Kidney epithelial cell (primary cell): Measurements from ENCODE around the gene PTPRT. TPM values are rescaled to one million over a fixed set of nuclear protein-coding genes. Genes with fewer than 3 reads are reported as not detected.

Experiments
- DNase-seq: peaks from one replicate; pipeline ENCODE4 v3.0.0-alpha.2; 2010; ENCODE audit warnings: low read depth
- H3K27me3 ChIP-seq: 2 replicates; pipeline ENCODE4 v1.6.0; 2011; ENCODE audit warnings: low read length; ENCODE audit not compliant: control insufficient read depth, insufficient read depth
- H3K36me3 ChIP-seq: 2 replicates; pipeline ENCODE4 v1.5.1; 2011; ENCODE audit warnings: low read length; ENCODE audit not compliant: control insufficient read depth, insufficient read depth
- H3K4me3 ChIP-seq: 2 replicates; pipeline ENCODE4 v1.5.1; 2011; ENCODE audit warnings: low read depth, mild to moderate bottlenecking, control low read depth, low read length
- total RNA-seq: library from RNA; depleted of rRNA; stranded (reverse); fragments of >200 nt; gene quantifications from 2 replicates; pipeline ENCODE4 v1.2.3, GENCODE V29; 2015
- TF ChIP-seq, protein P1 (sequence below): IDR thresholded peaks from 2 replicates; pipeline ENCODE4 v1.5.1; 2011; ENCODE audit warnings: mild to moderate bottlenecking, moderate library complexity, low read length, control low read depth, inconsistent platforms; ENCODE audit not compliant: insufficient read depth, poor library complexity, severe bottlenecking

The PTPRT gene
- total RNA-seq, 1 donor from 2014 or later: 0.25 TPM

GRCh38 chr20:42183147-42183546 lies 1006.6 kb downstream of the PTPRT start:
- DNase-seq: no peak
- no peak overlapping the region for H3K4me3 ChIP-seq
- TF ChIP-seq, protein P1, sequence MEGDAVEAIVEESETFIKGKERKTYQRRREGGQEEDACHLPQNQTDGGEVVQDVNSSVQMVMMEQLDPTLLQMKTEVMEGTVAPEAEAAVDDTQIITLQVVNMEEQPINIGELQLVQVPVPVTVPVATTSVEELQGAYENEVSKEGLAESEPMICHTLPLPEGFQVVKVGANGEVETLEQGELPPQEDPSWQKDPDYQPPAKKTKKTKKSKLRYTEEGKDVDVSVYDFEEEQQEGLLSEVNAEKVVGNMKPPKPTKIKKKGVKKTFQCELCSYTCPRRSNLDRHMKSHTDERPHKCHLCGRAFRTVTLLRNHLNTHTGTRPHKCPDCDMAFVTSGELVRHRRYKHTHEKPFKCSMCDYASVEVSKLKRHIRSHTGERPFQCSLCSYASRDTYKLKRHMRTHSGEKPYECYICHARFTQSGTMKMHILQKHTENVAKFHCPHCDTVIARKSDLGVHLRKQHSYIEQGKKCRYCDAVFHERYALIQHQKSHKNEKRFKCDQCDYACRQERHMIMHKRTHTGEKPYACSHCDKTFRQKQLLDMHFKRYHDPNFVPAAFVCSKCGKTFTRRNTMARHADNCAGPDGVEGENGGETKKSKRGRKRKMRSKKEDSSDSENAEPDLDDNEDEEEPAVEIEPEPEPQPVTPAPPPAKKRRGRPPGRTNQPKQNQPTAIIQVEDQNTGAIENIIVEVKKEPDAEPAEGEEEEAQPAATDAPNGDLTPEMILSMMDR: no peak
- no peaks in the 10 kb centered on the region for H3K27me3 ChIP-seq
- H3K36me3 ChIP-seq: no peaks in the 10 kb centered on the region

DNA sequence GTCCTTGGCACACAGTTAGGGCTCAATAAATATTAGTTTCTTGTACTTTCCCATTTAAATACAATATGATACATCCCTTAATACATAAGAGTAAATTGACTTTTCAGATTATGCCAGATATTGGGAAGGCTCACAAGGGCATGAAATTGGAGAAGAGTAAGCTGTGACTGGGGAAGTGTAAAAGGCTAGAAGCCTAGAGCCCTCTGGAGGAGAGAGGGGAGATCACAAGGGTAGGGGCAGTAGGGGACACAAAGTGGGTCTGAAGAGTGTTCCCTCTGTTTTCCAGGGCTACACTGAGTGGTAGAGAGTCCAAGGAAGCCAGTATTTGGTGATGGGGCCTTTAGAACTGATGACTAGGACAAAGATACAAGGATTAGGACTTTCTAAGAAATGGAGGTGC lies 1008.6 kb downstream of the PTPRT start:
- no peak for DNase-seq
- H3K36me3 ChIP-seq: no peaks in the 10 kb centered on the region
- TF ChIP-seq, protein P1: no peak
- H3K27me3 ChIP-seq: no peaks in the 10 kb centered on the region
- no peak overlapping the region for H3K4me3 ChIP-seq

DNA sequence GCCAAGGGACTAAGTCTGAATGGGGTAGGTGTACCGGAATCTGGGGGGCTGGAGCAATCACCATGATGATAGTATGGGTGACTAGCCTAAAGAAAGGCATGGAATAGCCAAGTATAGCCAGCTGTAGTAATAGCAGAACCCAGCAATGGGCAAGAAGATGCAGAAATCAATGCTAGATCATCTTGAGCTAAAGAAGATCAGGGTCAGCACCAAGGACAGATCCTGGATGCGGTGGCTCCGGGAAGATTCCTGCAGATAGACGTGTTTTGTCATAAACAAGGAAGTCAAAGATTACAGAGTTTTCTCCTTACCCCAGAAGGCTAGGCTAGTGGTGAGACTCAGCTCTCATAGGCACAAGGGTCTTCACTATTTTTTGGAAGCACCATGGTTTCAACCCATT lies 1009.9 kb downstream of the PTPRT start:
- TF ChIP-seq, protein P1: no peak
- H3K36me3 ChIP-seq: no peaks in the 10 kb centered on the region
- H3K4me3 ChIP-seq: no peak overlapping the region
- no peak for DNase-seq
- no peaks in the 10 kb centered on the region for H3K27me3 ChIP-seq

GRCh38 chr20:42173440-42173839 lies 1016.3 kb downstream of the PTPRT start:
- no peak for DNase-seq
- TF ChIP-seq, protein P1: no peak
- no peaks in the 10 kb centered on the region for H3K27me3 ChIP-seq

GRCh38 chr20:42164121-42164890 lies 1025.4 kb downstream of the PTPRT start:
- TF ChIP-seq, protein P1: no peak
- H3K27me3 ChIP-seq: no peaks in the 10 kb centered on the region
- no peak for DNase-seq
- H3K36me3 ChIP-seq: no peaks in the 10 kb centered on the region
- no peak overlapping the region for H3K4me3 ChIP-seq

More at GRCh38 chr20:42173440-42173839, 1016.3 kb downstream of the PTPRT start:
- Histone ChIP-seq H3K36me3 (no peaks in the 10 kb centered on the region), H3K4me3 (no peak overlapping the region)
